Measurements from ENCODE around the gene SPSB1. TPM values are rescaled to one million over a fixed set of nuclear protein-coding genes. Genes with fewer than 3 reads are reported as not detected.
A peak's percentile ranks its signal among the peaks of the same experiment; 100 is the strongest.

Gene SPSB1
- total RNA-seq, 3 donors from 2014 or later (not counting 1 experiment from before 2014, with no cell fraction given), result 0.82 to 3.0 (median 1.5) TPM

DNA sequence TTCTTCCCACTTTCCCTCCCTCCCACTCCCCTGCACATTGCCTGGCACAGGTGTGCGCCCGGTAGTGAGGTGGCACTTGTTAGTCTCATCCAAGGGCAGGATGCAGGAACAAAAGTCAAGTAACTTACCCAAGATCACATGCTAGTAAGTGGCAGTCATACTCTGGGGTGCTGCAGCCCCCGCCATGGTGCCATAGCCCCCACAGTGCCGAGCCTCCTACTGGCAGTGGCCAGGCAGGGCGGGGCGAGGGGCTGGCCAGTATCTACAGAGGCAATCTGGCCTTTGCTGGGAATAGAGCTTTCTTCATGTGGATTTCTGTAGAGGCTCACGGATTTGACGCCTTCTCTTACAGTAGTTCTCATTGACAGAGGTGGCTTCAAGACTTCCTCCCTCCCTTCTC lies 31.2 kb upstream of the SPSB1 start:
- Mint-ChIP-seq H3K4me1 (peaks cover 18 to 47% of the 10 kb centered on the region in 2 donors), H3K36me3 (no peaks in the 10 kb centered on the region), H3K4me3 (no peak overlapping the region), H3K9me3 (no peaks in the 10 kb centered on the region), H3K27ac (peak overlapping the region in 1 of 2 donors; percentile 70), H3K27me3 (ENCODE audit: low read depth in 2 of 2) (no peaks in the 10 kb centered on the region)
- Histone ChIP-seq H3K36me3 (ENCODE audit: control insufficient read depth, insufficient read depth, low read length) (peaks cover 32% of the 10 kb centered on the region), H3K4me1 (ENCODE audit: control insufficient read depth, insufficient read depth, low read length) (no peaks in the 10 kb centered on the region), H3K9me3 (ENCODE audit: control insufficient read depth, insufficient read depth, low read length) (no peaks in the 10 kb centered on the region), H3K4me3 (ENCODE audit: low read length) (no peak overlapping the region), H3K27me3 (ENCODE audit: control insufficient read depth, insufficient read depth, low read length) (no peaks in the 10 kb centered on the region), H3K27ac (ENCODE audit: low read length) (no peak overlapping the region)
- WGBS (ENCODE audit: insufficient coverage), result 88% methylated on average over 8 of the region's 8 CpGs
- ATAC-seq (no peak), DNase-seq (no peak)
- intact Hi-C loops (cut with micrococcal nuclease), result no loop called here
- TF ChIP-seq, protein P1, sequence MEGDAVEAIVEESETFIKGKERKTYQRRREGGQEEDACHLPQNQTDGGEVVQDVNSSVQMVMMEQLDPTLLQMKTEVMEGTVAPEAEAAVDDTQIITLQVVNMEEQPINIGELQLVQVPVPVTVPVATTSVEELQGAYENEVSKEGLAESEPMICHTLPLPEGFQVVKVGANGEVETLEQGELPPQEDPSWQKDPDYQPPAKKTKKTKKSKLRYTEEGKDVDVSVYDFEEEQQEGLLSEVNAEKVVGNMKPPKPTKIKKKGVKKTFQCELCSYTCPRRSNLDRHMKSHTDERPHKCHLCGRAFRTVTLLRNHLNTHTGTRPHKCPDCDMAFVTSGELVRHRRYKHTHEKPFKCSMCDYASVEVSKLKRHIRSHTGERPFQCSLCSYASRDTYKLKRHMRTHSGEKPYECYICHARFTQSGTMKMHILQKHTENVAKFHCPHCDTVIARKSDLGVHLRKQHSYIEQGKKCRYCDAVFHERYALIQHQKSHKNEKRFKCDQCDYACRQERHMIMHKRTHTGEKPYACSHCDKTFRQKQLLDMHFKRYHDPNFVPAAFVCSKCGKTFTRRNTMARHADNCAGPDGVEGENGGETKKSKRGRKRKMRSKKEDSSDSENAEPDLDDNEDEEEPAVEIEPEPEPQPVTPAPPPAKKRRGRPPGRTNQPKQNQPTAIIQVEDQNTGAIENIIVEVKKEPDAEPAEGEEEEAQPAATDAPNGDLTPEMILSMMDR (IDR thresholded peaks at IDR 0.05), result no peak

DNA sequence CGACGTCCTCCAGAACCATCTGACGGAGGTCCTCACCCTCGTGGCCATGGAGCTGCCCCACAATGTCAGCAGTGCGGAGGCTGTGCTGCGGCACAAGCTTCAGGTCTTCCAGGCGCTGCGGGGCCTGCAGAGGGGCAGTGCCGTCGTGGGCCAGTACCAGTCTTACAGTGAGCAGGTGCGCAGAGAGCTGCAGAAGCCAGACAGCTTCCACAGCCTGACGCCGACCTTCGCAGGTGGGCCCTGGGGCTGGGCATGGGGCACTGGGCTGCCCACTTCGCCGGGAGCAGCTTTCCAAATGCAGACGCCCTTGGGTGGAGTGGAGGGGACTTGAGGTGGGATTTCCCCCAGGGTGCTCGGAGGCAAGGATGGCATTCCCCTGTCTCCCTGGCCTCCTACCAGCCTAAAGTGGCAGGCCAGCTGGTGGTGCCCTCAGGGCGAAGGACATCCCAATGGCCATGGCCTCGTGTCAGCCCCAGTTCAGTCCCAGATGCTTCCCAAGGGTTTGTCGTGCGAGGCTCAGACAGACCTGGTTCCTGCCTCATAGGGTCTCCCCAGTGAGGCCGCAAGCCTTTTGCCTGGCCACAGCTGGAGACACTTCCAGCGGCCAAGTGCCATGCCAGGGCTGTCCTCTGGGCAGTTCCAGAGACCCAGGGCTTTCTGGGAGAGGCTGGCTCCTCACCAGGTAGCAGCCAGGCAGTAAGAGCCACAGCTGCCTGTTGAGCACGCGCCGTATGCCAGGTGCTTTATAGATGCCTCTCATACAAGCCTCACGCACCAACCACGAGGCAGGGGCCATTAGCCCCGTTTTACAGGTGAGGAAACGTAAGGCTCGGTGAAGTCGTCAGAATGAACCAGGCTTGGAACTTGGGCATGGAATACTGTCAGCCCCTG lies 30.4 kb upstream of the SPSB1 start:
- no peak overlapping the region for H3K4me3 ChIP-seq (ENCODE audit: low read length)
- H3K36me3 ChIP-seq (ENCODE audit: control insufficient read depth, insufficient read depth, low read length), result peaks cover 32% of the 10 kb centered on the region
- 94% methylated on average over 33 of the region's 33 CpGs for WGBS (ENCODE audit: insufficient coverage)
- intact Hi-C loops (cut with micrococcal nuclease), result no loop called here
- H3K27ac ChIP-seq (ENCODE audit: low read length), result no peak overlapping the region
- H3K9me3 Mint-ChIP-seq, result no peaks in the 10 kb centered on the region
- H3K4me1 Mint-ChIP-seq, result peaks cover 18 to 47% of the 10 kb centered on the region in 2 donors
- H3K27ac Mint-ChIP-seq, result no peak overlapping the region
- no peak for ATAC-seq
- peaks cover 5% of the 10 kb centered on the region for H3K4me1 ChIP-seq (ENCODE audit: control insufficient read depth, insufficient read depth, low read length)
- H3K27me3 Mint-ChIP-seq (ENCODE audit: low read depth in 2 of 2), result no peaks in the 10 kb centered on the region
- DNase-seq, result no peak
- H3K36me3 Mint-ChIP-seq, result no peaks in the 10 kb centered on the region
- TF ChIP-seq, protein P1 (IDR thresholded peaks at IDR 0.05), result no peak
- no peaks in the 10 kb centered on the region for H3K27me3 ChIP-seq (ENCODE audit: control insufficient read depth, insufficient read depth, low read length)
- H3K9me3 ChIP-seq (ENCODE audit: control insufficient read depth, insufficient read depth, low read length), result no peaks in the 10 kb centered on the region
- H3K4me3 Mint-ChIP-seq, result no peak overlapping the region

DNA sequence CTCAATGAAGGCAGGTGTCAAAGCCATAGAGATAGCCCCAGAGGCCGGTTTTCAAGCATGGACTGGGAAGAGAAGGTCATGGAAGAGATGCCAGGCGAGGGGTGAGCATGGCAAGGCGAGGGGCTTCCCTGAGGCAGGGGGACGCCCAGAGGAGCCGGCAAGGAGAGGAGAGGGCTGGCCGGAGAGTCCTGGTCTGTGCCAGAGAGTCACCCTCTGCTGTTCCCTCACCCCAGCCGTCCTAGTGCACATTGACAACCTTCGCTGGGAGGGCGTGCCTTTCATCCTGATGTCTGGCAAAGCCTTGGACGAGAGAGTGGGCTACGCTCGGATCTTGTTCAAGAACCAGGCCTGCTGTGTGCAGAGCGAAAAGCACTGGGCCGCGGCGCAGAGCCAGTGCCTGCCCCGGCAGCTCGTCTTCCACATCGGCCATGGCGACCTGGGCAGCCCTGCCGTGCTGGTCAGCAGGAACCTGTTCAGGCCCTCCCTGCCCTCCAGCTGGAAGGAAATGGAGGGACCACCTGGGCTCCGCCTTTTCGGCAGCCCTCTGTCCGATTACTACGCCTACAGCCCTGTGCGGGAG lies 29.3 kb upstream of the SPSB1 start:
- Histone ChIP-seq H3K9me3 (ENCODE audit: control insufficient read depth, insufficient read depth, low read length) (no peaks in the 10 kb centered on the region), H3K4me3 (ENCODE audit: low read length) (no peak overlapping the region), H3K4me1 (ENCODE audit: control insufficient read depth, insufficient read depth, low read length) (peaks cover 5% of the 10 kb centered on the region), H3K27me3 (ENCODE audit: control insufficient read depth, insufficient read depth, low read length) (no peaks in the 10 kb centered on the region), H3K36me3 (ENCODE audit: control insufficient read depth, insufficient read depth, low read length) (peaks cover 30% of the 10 kb centered on the region), H3K27ac (ENCODE audit: low read length) (no peak overlapping the region)
- intact Hi-C loops (cut with micrococcal nuclease), result no loop called here
- no peak overlapping the region for H3K4me3 Mint-ChIP-seq
- no peaks in the 10 kb centered on the region for H3K36me3 Mint-ChIP-seq
- no peaks in the 10 kb centered on the region for H3K27me3 Mint-ChIP-seq (ENCODE audit: low read depth in 2 of 2)
- H3K27ac Mint-ChIP-seq, result no peak overlapping the region
- TF ChIP-seq, protein P1 (IDR thresholded peaks at IDR 0.05), result no peak
- WGBS (ENCODE audit: insufficient coverage), result 95% methylated on average over 26 of the region's 26 CpGs
- H3K4me1 Mint-ChIP-seq, result peaks cover 14 to 38% of the 10 kb centered on the region in 2 donors
- ATAC-seq (no peak), DNase-seq (no peak)
- no peaks in the 10 kb centered on the region for H3K9me3 Mint-ChIP-seq

All from natural killer cell (primary cell).